Natural killer cell treated with Interleukin-12 subunit alpha and Interleukin-12 subunit beta and Interleukin-15 and Interleukin-18, amount 100 ng/mL, for 72 hours (primary cell): ENCODE measurements around the gene ZNF595. TPM values are rescaled to one million over a fixed set of nuclear protein-coding genes. Genes with fewer than 3 reads are reported as not detected.
"Not testable (repeated sequence)": the region's sequence is repeated elsewhere in the genome, so short reads cannot be mapped to it uniquely, and the experiment has no call there.

Source experiments
- ATAC-seq, 2 donors: fragments of 150-1000 bp; cut with Tn5 transposase in 1 of 2; sonication (Bioruptor Pico), chemical (Tn5 transposase) in 1 of 2; 2 replicates each; pipeline ENCODE4 v1.10.0; 2021
- DNase-seq: peaks from one replicate; pipeline ENCODE4 v3.0.0; 2022; ENCODE audit warnings: low spot score
- H3K27ac Mint-ChIP-seq, 2 donors: 1 replicate in 1 of 2; 2 replicates in 1 of 2; pipeline ENCODE4 v1.8.0; 2022; ENCODE audit warnings: mixed read lengths in 2 of 2, mild to moderate bottlenecking in 1 of 2, moderate library complexity in 1 of 2
- H3K27me3 Mint-ChIP-seq, 2 donors: 1 replicate in 1 of 2; 2 replicates in 1 of 2; pipeline ENCODE4 v1.8.0; 2022; ENCODE audit warnings: mixed read lengths in 2 of 2
- H3K36me3 Mint-ChIP-seq: one replicate; pipeline ENCODE4 v1.8.0; 2022; ENCODE audit warnings: mixed read lengths
- H3K4me1 Mint-ChIP-seq, 2 donors: 1 replicate in 1 of 2; 2 replicates in 1 of 2; pipeline ENCODE4 v1.8.0; 2022; ENCODE audit warnings: low read depth in 2 of 2, mixed read lengths in 2 of 2, mild to moderate bottlenecking in 1 of 2
- H3K4me3 Mint-ChIP-seq: one replicate; pipeline ENCODE4 v1.8.0; 2022; ENCODE audit warnings: mixed read lengths
- H3K9me3 Mint-ChIP-seq: 2 replicates; pipeline ENCODE4 v1.8.0; 2022; ENCODE audit warnings: mixed read lengths
- total RNA-seq, 2 donors: library from RNA; stranded (reverse); gene quantifications; one replicate each; pipeline ENCODE4 v1.2.3, GENCODE V29; 2022

The ZNF595 gene
- total RNA-seq: 10 to 100 TPM; 12.0 to 33.4 TPM

DNA sequence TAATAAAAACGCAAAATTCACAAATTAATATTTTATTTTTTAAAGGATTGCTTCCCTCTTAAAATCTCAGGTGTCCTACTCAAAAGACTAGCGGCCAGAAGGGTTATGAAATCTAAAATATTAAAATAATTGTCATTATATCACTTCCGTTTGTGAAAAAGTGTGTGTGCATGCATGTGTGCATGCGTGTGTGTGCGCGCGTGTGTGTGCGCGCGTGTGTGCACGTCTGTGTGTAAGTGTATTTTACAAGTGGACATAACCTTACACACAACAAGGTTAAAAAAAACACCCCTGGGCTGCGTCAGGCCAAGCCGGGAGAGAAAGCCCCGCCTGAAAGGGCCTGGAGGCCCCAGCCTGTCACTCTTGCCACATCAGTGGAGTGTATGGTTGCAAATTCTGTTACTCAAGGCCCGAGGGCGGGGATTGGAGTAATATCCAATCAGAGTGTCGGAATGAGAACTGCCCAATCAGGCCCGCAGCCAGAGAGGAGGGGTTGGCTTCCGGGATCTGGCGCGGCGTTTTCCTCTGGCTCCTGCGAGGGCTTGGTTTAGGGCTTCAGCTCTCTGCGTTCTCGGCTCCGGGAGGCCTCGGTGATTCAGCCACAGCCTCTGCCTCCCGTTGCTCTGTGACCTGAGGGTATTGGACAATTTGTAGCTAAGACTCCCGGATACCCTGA, at the start of gene ZNF595:
ZNF595 (plus strand) TSS at position 518 of the 676 bp plus-strand sequence. CDS start 168 bp downstream, outside the sequence.
- not testable (repeated sequence) for H3K27me3 Mint-ChIP-seq, H3K4me3 Mint-ChIP-seq, H3K36me3 Mint-ChIP-seq, H3K27ac Mint-ChIP-seq, H3K9me3 Mint-ChIP-seq, H3K4me1 Mint-ChIP-seq
- ATAC-seq (peak; percentile 82 to 94), DNase-seq (peak; percentile 67)

DNA sequence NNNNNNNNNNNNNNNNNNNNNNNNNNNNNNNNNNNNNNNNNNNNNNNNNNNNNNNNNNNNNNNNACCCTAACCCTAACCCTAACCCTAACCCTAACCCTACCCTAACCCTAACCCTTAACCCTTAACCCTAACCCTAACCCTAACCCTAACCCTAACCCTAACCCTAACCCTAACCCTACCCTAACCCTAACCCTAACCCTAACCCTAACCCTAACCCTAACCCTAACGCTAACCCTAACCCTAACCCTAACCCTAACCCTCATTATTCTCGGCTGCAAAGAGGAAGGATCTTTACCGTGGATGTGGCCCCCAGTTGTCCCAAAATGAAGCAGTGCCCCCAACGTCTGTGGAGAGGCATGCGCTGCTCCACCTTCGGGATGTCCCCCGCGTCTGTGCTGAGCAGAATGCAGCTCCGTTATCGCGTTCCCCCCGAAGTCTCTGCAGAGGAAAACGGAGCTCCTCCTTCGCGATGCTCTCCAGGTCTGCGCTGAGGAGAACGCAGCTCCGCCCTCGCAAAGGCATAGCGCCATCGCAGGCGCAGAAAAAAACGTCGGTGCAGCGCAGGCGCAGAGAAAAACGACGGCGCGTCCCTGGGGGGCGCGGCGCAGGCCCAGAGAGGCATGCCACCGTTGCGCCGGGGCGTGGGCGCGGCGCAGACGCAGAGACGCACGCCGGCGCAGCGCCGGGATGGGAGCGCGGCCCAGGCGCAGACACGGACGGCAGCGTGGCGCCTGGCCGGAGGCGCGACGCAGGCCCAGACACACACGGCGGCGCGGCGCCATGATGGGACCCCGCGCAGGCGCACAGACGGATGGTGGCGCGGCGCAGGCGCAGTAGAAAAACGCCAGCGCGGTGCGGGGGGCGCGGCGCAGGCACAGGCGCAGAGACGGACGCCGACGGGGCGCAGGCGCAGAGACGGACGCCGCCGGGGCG, 42.9 kb upstream of the ZNF595 start:
- ATAC-seq: peak; percentile 24
- H3K4me3 Mint-ChIP-seq: not testable (repeated sequence)

GRCh38 chr4:11095-11815, 41.9 kb upstream of the ZNF595 start:
- not testable (repeated sequence) for H3K9me3 Mint-ChIP-seq, DNase-seq, H3K36me3 Mint-ChIP-seq, H3K27me3 Mint-ChIP-seq, H3K4me1 Mint-ChIP-seq, H3K27ac Mint-ChIP-seq, ATAC-seq, H3K4me3 Mint-ChIP-seq

More for the DNA sequence above, 42.9 kb upstream of the ZNF595 start:
- H3K4me1 Mint-ChIP-seq, H3K27ac Mint-ChIP-seq, H3K9me3 Mint-ChIP-seq, H3K36me3 Mint-ChIP-seq, H3K27me3 Mint-ChIP-seq, DNase-seq: not testable (repeated sequence)

DNA sequence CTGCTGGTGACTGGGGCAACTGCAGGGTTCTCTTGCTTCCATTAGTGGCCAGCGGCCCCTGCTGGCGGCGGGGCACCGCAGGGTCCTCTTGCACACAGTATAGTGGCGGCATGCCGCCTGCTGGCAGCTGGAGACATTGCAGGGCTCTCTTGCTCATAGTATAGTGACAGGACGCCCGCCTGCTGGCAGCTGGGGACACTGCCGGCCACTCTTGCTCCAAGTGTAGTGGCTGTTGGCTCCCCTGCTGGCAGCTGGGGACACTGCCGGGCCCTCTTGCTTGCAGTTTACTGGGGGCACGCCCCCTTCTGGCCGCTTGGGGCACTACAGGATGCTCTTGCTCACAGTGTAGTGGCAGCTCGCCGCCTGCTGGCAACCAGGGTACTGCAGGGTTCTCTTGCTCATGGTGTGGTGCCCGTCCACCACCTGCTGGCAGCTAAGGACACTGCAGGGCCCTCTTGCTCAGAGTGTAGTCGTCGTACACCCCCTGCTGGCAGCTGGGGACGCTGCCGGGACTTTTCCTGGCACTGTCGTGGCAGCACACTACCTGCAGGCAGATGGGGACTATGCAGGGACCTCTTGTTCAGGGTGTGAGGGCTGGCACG, 41.2 kb upstream of the ZNF595 start:
- H3K36me3 Mint-ChIP-seq, H3K4me3 Mint-ChIP-seq: not testable (repeated sequence)

DNA sequence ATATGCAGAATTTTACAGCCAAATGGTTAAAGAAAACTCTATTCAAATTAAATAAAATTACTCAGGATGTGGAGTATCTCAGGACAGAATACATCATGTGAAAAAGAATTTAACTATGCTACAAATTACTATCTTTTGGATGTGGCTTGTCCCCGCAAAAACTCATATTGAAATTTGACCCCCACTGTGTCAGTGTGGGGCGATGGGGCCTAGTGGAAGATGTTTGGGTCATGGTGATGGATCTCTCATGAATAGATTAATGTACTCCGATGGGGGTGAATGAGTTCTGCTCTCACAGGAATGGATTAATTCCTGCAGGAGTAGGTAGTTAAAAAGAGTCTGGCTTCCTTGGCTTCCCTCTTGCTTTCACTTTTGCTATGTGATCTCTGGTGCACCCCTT, 35.0 kb upstream of the ZNF595 start:
- ATAC-seq, DNase-seq, H3K4me3 Mint-ChIP-seq, H3K4me1 Mint-ChIP-seq, H3K36me3 Mint-ChIP-seq, H3K9me3 Mint-ChIP-seq, H3K27me3 Mint-ChIP-seq, H3K27ac Mint-ChIP-seq: not testable (repeated sequence)

More for the DNA sequence above, 41.2 kb upstream of the ZNF595 start:
- not testable (repeated sequence) for H3K9me3 Mint-ChIP-seq, H3K4me1 Mint-ChIP-seq, H3K27ac Mint-ChIP-seq, H3K27me3 Mint-ChIP-seq, DNase-seq
- peak; percentile 79 to 83 for ATAC-seq

DNA sequence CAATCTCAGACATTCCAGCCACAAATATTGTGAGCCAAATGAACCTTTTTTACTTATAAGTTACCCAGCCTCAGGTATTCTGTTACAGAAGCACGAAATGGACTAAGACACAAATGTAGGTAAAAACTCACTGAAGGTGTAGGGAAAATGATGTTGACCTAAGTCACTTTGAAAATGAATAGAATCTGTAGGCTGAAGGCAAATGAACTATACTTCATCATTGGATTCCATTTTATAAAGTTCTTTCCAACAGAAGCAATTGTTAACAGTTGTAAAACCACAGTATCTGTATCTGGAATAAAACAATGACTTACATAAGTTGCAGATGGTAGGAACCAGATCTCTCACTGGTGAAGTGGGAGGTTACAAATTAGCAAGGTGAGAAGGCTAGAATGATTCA, 34.5 kb upstream of the ZNF595 start:
- not testable (repeated sequence) for H3K27me3 Mint-ChIP-seq, H3K27ac Mint-ChIP-seq, DNase-seq, H3K36me3 Mint-ChIP-seq, ATAC-seq, H3K4me1 Mint-ChIP-seq, H3K9me3 Mint-ChIP-seq, H3K4me3 Mint-ChIP-seq

DNA sequence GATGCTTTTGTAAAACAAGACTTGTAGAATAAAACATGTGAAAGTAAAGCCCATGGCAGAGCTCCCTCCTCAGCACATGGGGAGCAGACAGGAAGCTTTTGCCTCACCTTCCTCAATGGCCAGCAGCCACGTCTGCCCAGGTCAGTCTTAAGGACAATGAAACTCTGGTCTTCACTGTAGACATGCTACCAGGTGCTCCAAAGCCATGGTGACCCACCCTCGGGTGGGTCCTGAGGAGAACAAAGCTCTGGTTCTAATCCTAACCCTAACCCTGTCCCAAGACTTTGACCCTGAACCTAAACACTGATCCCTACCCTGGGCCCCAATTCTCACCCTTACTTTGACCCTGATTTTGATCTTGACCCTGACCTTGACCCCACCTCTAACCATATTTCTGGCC, 30.2 kb upstream of the ZNF595 start:
- H3K9me3 Mint-ChIP-seq, ATAC-seq, H3K4me1 Mint-ChIP-seq, H3K27ac Mint-ChIP-seq, H3K27me3 Mint-ChIP-seq, H3K36me3 Mint-ChIP-seq, DNase-seq, H3K4me3 Mint-ChIP-seq: not testable (repeated sequence)

GRCh38 chr4:24359-24758, 28.8 kb upstream of the ZNF595 start:
- not testable (repeated sequence) for H3K4me3 Mint-ChIP-seq, H3K27me3 Mint-ChIP-seq, H3K36me3 Mint-ChIP-seq, DNase-seq, H3K27ac Mint-ChIP-seq, H3K9me3 Mint-ChIP-seq, ATAC-seq, H3K4me1 Mint-ChIP-seq

GRCh38 chr4:27501-27900, 25.6 kb upstream of the ZNF595 start:
- not testable (repeated sequence) for H3K4me1 Mint-ChIP-seq, H3K27ac Mint-ChIP-seq, H3K4me3 Mint-ChIP-seq, H3K27me3 Mint-ChIP-seq, DNase-seq, H3K9me3 Mint-ChIP-seq, ATAC-seq, H3K36me3 Mint-ChIP-seq

DNA sequence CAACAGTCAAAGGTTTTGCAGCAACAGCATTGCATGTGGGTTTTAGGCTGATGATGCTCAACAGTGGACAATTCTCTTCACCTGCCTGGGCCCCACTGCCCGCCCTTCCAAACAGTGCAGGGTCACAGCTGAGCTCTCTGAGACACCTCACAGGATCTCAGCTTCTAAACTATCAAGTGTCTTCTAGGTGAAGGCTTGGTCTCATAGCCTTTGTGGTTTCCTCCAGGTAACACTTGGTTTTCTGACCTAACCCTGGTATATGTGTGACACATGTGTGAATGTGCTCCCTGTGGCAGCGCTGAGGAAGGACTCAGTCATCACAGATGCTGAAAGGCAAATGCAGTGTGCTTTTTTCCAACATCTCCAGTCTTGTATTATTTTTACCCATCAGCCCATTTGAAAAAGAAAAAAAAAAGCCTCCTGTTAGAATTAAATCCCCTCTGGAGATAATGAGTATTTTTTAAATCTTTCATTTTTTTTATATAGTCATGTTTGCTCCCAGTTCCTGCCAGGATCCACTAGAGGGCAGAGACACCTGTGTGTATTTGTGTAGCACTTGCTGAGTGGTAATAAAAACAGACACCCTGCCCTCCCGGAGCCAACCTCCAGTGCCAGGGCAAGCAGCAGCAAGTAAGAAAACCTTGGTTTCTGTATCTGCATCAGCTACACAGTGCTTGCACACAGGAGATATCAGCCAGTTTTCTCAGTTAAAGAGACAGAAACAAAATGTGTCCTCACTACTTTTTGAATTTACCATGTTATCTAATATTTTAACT, 24.2 kb upstream of the ZNF595 start:
- ATAC-seq: peak; percentile 78 to 83
- H3K27me3 Mint-ChIP-seq, DNase-seq, H3K4me3 Mint-ChIP-seq, H3K4me1 Mint-ChIP-seq, H3K27ac Mint-ChIP-seq, H3K36me3 Mint-ChIP-seq, H3K9me3 Mint-ChIP-seq: not testable (repeated sequence)

GRCh38 chr4:33314-33713, 19.8 kb upstream of the ZNF595 start:
- not testable (repeated sequence) for H3K27me3 Mint-ChIP-seq, H3K27ac Mint-ChIP-seq, H3K4me3 Mint-ChIP-seq, H3K36me3 Mint-ChIP-seq, H3K4me1 Mint-ChIP-seq, H3K9me3 Mint-ChIP-seq, ATAC-seq, DNase-seq

DNA sequence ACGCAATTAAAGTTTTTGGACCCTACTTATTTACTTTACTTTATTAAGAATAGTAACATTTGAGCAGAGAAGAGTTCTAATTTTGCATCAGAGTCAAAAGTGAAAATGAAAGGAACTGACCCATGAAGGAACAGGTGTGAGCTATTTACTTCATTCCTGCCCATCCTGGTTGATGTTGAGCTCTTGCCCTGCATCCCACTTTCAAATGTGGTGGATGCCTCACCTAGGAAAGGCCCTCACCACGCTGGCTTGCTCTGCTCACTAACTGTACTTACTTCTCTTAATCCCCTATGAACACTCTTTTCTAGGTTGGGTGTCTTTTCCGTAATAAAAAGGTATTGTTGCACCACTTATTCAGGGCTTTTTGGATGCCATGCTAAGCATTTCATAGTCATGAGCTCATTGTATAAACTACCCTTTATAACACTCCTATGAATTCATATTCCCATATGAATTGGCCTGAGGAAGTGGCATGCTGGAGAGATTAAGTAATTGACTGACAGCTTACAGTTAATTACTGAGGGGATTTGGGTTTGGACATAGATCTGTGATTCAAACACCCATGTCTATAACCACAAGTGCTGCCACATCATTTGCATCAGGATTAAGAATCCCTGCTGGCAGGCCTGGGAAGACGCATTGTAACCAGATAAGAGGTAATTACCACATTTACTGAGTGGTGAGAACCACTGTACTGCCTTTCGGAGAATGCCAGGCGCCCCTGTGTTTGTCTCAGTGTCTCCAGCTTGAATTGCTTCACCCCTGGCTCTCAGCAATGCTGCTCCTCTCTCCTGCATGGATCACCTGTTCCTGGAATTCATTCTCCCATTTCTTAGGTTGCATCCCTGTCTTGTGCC, 16.3 kb upstream of the ZNF595 start:
- not testable (repeated sequence) for H3K36me3 Mint-ChIP-seq, H3K9me3 Mint-ChIP-seq, H3K4me3 Mint-ChIP-seq, H3K27me3 Mint-ChIP-seq, ATAC-seq, H3K27ac Mint-ChIP-seq, H3K4me1 Mint-ChIP-seq, DNase-seq
